Parathyroid adenoma (tissue), 2 donors: ENCODE results near the gene MARK4.

Source experiments
- H2AFZ ChIP-seq: fragments of 300-600 bp; sonication (generic); one replicate; pipeline ENCODE4 v1.7.0; 2017; ENCODE audit warnings: antibody characterized with exemption, mild to moderate bottlenecking
- H3K27ac ChIP-seq: fragments of 300-600 bp; sonication (generic); one replicate; pipeline ENCODE4 v1.7.0; 2017
- H3K27me3 ChIP-seq: fragments of 300-600 bp; sonication (generic); one replicate; pipeline ENCODE4 v1.7.0; 2017; ENCODE audit warnings: low read length; ENCODE audit not compliant: control insufficient read depth, insufficient read depth
- H3K36me3 ChIP-seq: fragments of 300-600 bp; sonication (generic); one replicate; pipeline ENCODE4 v1.7.0; 2017; ENCODE audit warnings: low read length; ENCODE audit not compliant: control insufficient read depth, insufficient read depth
- H3K4me1 ChIP-seq: fragments of 300-600 bp; sonication (generic); one replicate; pipeline ENCODE4 v1.7.0; 2017; ENCODE audit warnings: control low read depth
- H3K4me2 ChIP-seq: fragments of 300-600 bp; sonication (generic); one replicate; pipeline ENCODE4 v1.7.0; 2017; ENCODE audit warnings: low read length
- H3K4me3 ChIP-seq: fragments of 300-600 bp; sonication (generic); one replicate; pipeline ENCODE4 v1.7.0; 2017; ENCODE audit warnings: low read depth, low read length
- H3K79me2 ChIP-seq: fragments of 300-600 bp; sonication (generic); one replicate; pipeline ENCODE4 v1.7.0; 2017; ENCODE audit warnings: control low read depth
- H3K9ac ChIP-seq: fragments of 300-600 bp; sonication (generic); one replicate; pipeline ENCODE4 v1.7.0; 2017; ENCODE audit warnings: mild to moderate bottlenecking
- H3K9me3 ChIP-seq: fragments of 300-600 bp; sonication (generic); one replicate; pipeline ENCODE4 v1.7.0; 2017; ENCODE audit warnings: low read length; ENCODE audit not compliant: control insufficient read depth
- CTCF ChIP-seq: fragments of 300-600 bp; sonication (generic); IDR thresholded peaks from one replicate; pipeline ENCODE4 v1.7.0; 2017; ENCODE audit warnings: antibody characterized with exemption, mild to moderate bottlenecking
- donor health status: primary hyperparathyroidism.

The MARK4 gene

GRCh38 chr19:45238556-45238955, 12.5 kb upstream of the MARK4 start:
- H3K27me3 ChIP-seq, result no peaks in the 10 kb centered on the region
- H2AFZ ChIP-seq, result no peak overlapping the region
- no peak overlapping the region for H3K9ac ChIP-seq
- H3K4me2 ChIP-seq, result no peak overlapping the region
- no peak overlapping the region for H3K27ac ChIP-seq
- no peaks in the 10 kb centered on the region for H3K9me3 ChIP-seq
- no peak for TF ChIP-seq CTCF
- H3K4me1 ChIP-seq, result no peaks in the 10 kb centered on the region
- H3K36me3 ChIP-seq, result no peaks in the 10 kb centered on the region
- no peaks in the 10 kb centered on the region for H3K79me2 ChIP-seq
- no peak overlapping the region for H3K4me3 ChIP-seq

GRCh38 chr19:45243144-45243732, 7.8 kb upstream of the MARK4 start:
- Histone ChIP-seq H3K27me3 (no peaks in the 10 kb centered on the region), H3K9me3 (no peaks in the 10 kb centered on the region), H3K4me2 (no peak overlapping the region), H3K4me3 (peak overlapping the region; percentile 5), H3K9ac (no peak overlapping the region), H3K4me1 (no peaks in the 10 kb centered on the region), H2AFZ (no peak overlapping the region), H3K36me3 (no peaks in the 10 kb centered on the region), H3K27ac (no peak overlapping the region), H3K79me2 (no peaks in the 10 kb centered on the region)
- no peak for TF ChIP-seq CTCF

- no peak overlapping the region for H2AFZ ChIP-seq
- TF ChIP-seq CTCF, result no peak
- H3K9ac ChIP-seq, result no peak overlapping the region
- H3K4me2 ChIP-seq, result no peak overlapping the region
- H3K27me3 ChIP-seq, result no peaks in the 10 kb centered on the region
- H3K36me3 ChIP-seq, result no peaks in the 10 kb centered on the region
- peak overlapping the region; percentile 27 for H3K4me3 ChIP-seq
- H3K9me3 ChIP-seq, result no peaks in the 10 kb centered on the region
- no peak overlapping the region for H3K27ac ChIP-seq
- H3K4me1 ChIP-seq, result no peaks in the 10 kb centered on the region
- H3K79me2 ChIP-seq, result no peaks in the 10 kb centered on the region
These were observed 6.8 kb upstream of the MARK4 start for GRCh38 chr19:45244133-45244794.

- peak within 1 kb of the TSS; percentile 27 for H3K4me3 ChIP-seq
- H3K36me3 ChIP-seq, result no peaks in the 10 kb centered on the region
- peak within 1 kb of the TSS; percentile 8 for H3K27ac ChIP-seq
- no peaks in the 10 kb centered on the region for H3K79me2 ChIP-seq
- no peak within 1 kb of the TSS for H3K9ac ChIP-seq
- no peaks in the 10 kb centered on the region for H3K9me3 ChIP-seq
- no peak within 1 kb of the TSS for H3K4me2 ChIP-seq
- H3K4me1 ChIP-seq, result peaks cover 3% of the 10 kb centered on the region
- no peak within 1 kb of the TSS for H2AFZ ChIP-seq
- no peak for TF ChIP-seq CTCF
- H3K27me3 ChIP-seq, result no peaks in the 10 kb centered on the region
These were observed 5.7 kb upstream of the MARK4 start, which contains the start of gene EXOC3L2 for GRCh38 chr19:45245334-45245787. Gene EXOC3L2, minus strand, starts transcription at chr19:45245407. Its CDS starts 6,362 bp downstream, at chr19:45239045.
